ENCODE data around the gene GDF7.
"Not testable (repeated sequence)": the region's sequence is repeated elsewhere in the genome, so short reads cannot be mapped to it uniquely, and the experiment has no call there.

GRCh38 chr2:20711641-20712040, 44.7 kb downstream of the GDF7 start:
- not testable (repeated sequence) for TF ChIP-seq CTCF, POLR2A (IDR thresholded peaks at IDR 0.05)

All from thyroid gland (tissue), 4 donors.